Keratinocyte (primary cell): ENCODE results near the gene FCRL2. TPM values are rescaled to one million over a fixed set of nuclear protein-coding genes. Genes with fewer than 3 reads are reported as not detected.

ENCODE experiments used
- DNase-seq: peaks from one replicate; pipeline ENCODE4 v3.0.0-alpha.2; 2011; ENCODE audit warnings: low read depth, missing footprints, low spot score
- FAIRE-seq: peaks from 2 replicates; lab custom pipeline; 2011; peaks lifted over from hg19 to GRCh38; lab: Jason Lieb, UNC
- H2AFZ ChIP-seq: 2 replicates; pipeline ENCODE4 v1.6.0; 2012; ENCODE audit warnings: low read length, control low read depth, inconsistent platforms; ENCODE audit not compliant: control insufficient read depth
- H3K27ac ChIP-seq: 2 replicates; pipeline ENCODE4 v1.5.1; 2011; ENCODE audit warnings: low read length; ENCODE audit not compliant: control insufficient read depth, insufficient read depth
- H3K27me3 ChIP-seq: 3 replicates; pipeline ENCODE4 v1.6.0; 2011; ENCODE audit warnings: low read length; ENCODE audit not compliant: control insufficient read depth, insufficient read depth; ENCODE audit errors: extremely low read depth
- H3K36me3 ChIP-seq, 2 experiments: 2 replicates in 1 of 2; 3 replicates in 1 of 2; pipeline ENCODE4 v1.5.1; 2011; ENCODE audit warnings: low read length in 2 of 2, mild to moderate bottlenecking in 1 of 2; ENCODE audit not compliant: control insufficient read depth in 2 of 2, insufficient read depth in 2 of 2; ENCODE audit errors: extremely low read depth in 1 of 2
- H3K4me1 ChIP-seq: 3 replicates; pipeline ENCODE4 v1.5.1; 2011; ENCODE audit warnings: low read length; ENCODE audit not compliant: control insufficient read depth, insufficient read depth; ENCODE audit errors: extremely low read depth
- H3K4me2 ChIP-seq: 3 replicates; pipeline ENCODE4 v1.6.0; 2011; ENCODE audit warnings: low read depth, low read length; ENCODE audit not compliant: control insufficient read depth, insufficient read depth; ENCODE audit errors: extremely low read depth
- H3K4me3 ChIP-seq, 3 experiments: fragments of 200-600 bp in 1 of 3; sonication (generic) in 1 of 3; 2 replicates in 2 of 3; 3 replicates in 1 of 3; pipeline ENCODE4 v1.5.1; 2011 to 2016; ENCODE audit warnings: low read length in 3 of 3, mild to moderate bottlenecking in 3 of 3, control low read depth in 2 of 3, inconsistent platforms in 1 of 3, low read depth in 1 of 3, mixed read lengths in 1 of 3, mixed run types in 1 of 3, moderate library complexity in 1 of 3; ENCODE audit not compliant: control insufficient read depth in 2 of 3, insufficient read depth in 2 of 3; ENCODE audit errors: extremely low read depth in 1 of 3
- H3K79me2 ChIP-seq: 2 replicates; pipeline ENCODE4 v1.6.0; 2012; ENCODE audit warnings: low read length; ENCODE audit not compliant: control insufficient read depth, insufficient read depth
- H3K9ac ChIP-seq: 3 replicates; pipeline ENCODE4 v1.6.0; 2011; ENCODE audit warnings: low read length; ENCODE audit not compliant: control insufficient read depth, insufficient read depth; ENCODE audit errors: extremely low read depth
- H3K9me1 ChIP-seq: 3 replicates; pipeline ENCODE4 v1.6.0; 2011; ENCODE audit warnings: low read length; ENCODE audit not compliant: control insufficient read depth, insufficient read depth; ENCODE audit errors: extremely low read depth
- H3K9me3 ChIP-seq: 2 replicates; pipeline ENCODE4 v1.5.1; 2012; ENCODE audit warnings: low read depth, low read length; ENCODE audit not compliant: control insufficient read depth
- H4K20me1 ChIP-seq: 3 replicates; pipeline ENCODE4 v1.6.0; 2011; ENCODE audit warnings: low read length; ENCODE audit not compliant: control insufficient read depth, insufficient read depth; ENCODE audit errors: extremely low read depth
- CTCF ChIP-seq, 3 experiments: IDR thresholded peaks in 1 of 3; conservative IDR thresholded peaks in 1 of 3; optimal IDR thresholded peaks in 1 of 3; 2 replicates in 2 of 3; 3 replicates in 1 of 3; pipeline versions ENCODE3 to v1.5.1; 2011; ENCODE audit warnings: low read length in 3 of 3, mild to moderate bottlenecking in 3 of 3, moderate library complexity in 2 of 3, control low read depth in 1 of 3, inconsistent platforms in 1 of 3; ENCODE audit not compliant: insufficient read depth in 2 of 3; ENCODE audit errors: extremely low read depth in 1 of 3
- EZH2 ChIP-seq: IDR thresholded peaks from one replicate; pipeline ENCODE4 v1.6.1; 2012; ENCODE audit warnings: inconsistent platforms, mild to moderate bottlenecking, low read length, moderate library complexity
- dilution Hi-C: fragments of 300-500 bp; cut with MboI; formaldehyde crosslinking; loops from one replicate; pipeline ENCODE4 v1.7.0; 2020; ENCODE audit warnings: low sequenced_read_pairs; ENCODE audit not compliant: extremely low pct_ligation_motif_present
- polyA minus RNA-seq, 3 experiments: library from RNA; depleted of rRNA, polyadenylated mRNA; stranded (reverse); fragments of >200 nt; gene quantifications; 1 replicate in 1 of 3; 2 replicates in 1 of 3; 3 replicates in 1 of 3; pipeline ENCODE4 v1.2.3, GENCODE V29; 2011
- polyA plus RNA-seq, 5 experiments: library from polyadenylated mRNA; depleted of rRNA in 3 of 5; stranded (reverse) in 3 of 5; stranded (forward) in 1 of 5; unstranded in 1 of 5; fragments of >200 nt; gene quantifications; 1 replicate in 1 of 5; 2 replicates in 3 of 5; 3 replicates in 1 of 5; pipeline versions ENCODE4 v1.2.1 to v1.2.3, GENCODE V29; 2011 to 2012; ENCODE audit warnings: missing spikeins in 2 of 5, low read depth in 1 of 5, low replicate concordance in 1 of 5

Gene FCRL2
- polyA plus RNA-seq (not detected in 3 replicates), polyA minus RNA-seq (not detected in 3 replicates)
- polyA plus RNA-seq (2011; ENCODE audit: low read depth) = not detected
- not detected in 2 replicates for polyA plus RNA-seq (2011; cell fraction: cytosol; rRNA removed)
- not detected in 2 replicates for polyA plus RNA-seq (2011; cell fraction: nucleus; rRNA removed)
- polyA plus RNA-seq (2012; ENCODE audit: low replicate concordance) = not detected in 2 replicates
- polyA minus RNA-seq (2011; cell fraction: cytosol; rRNA and poly(A)+ RNA removed) = not detected
- polyA minus RNA-seq (2011; cell fraction: nucleus; rRNA and poly(A)+ RNA removed) = not detected in 2 replicates

GRCh38 chr1:157776971-157777391 is at the start of gene FCRL2:
TSS of gene FCRL2 (minus strand) at chr1:157777132. CDS start at chr1:157777073, 59 bp downstream.
- H3K4me1 ChIP-seq = no peaks in the 10 kb centered on the region
- FAIRE-seq (no peak), DNase-seq (no peak)
- no peaks in the 10 kb centered on the region for H3K9me3 ChIP-seq
- no peak within 1 kb of the TSS for H3K4me2 ChIP-seq
- no peaks in the 10 kb centered on the region for H3K79me2 ChIP-seq
- TF ChIP-seq EZH2 (no peak), CTCF (optimal IDR thresholded peaks at IDR 0.05 in 1 of 3, IDR thresholded peaks at IDR 0.05 in 1 of 3, conservative IDR thresholded peaks at IDR 0.05 in 1 of 3; ENCODE audit: extremely low read depth in 1 of 3, insufficient read depth in 2 of 3, low read length in 3 of 3) (no peak)
- H3K4me3 ChIP-seq = no peak within 1 kb of the TSS
- dilution Hi-C loops = no loop called here
- no peak within 1 kb of the TSS for H3K27ac ChIP-seq
- H3K36me3 ChIP-seq = no peaks in the 10 kb centered on the region
- no peak within 1 kb of the TSS for H3K9ac ChIP-seq
- no peaks in the 10 kb centered on the region for H3K9me1 ChIP-seq
- H4K20me1 ChIP-seq = no peaks in the 10 kb centered on the region
- H3K27me3 ChIP-seq = no peaks in the 10 kb centered on the region
- no peak within 1 kb of the TSS for H2AFZ ChIP-seq

- H3K4me2 ChIP-seq = no peak overlapping the region
- no peaks in the 10 kb centered on the region for H3K79me2 ChIP-seq
- no peaks in the 10 kb centered on the region for H3K27me3 ChIP-seq
- dilution Hi-C loops = no loop called here
- H3K36me3 ChIP-seq = no peaks in the 10 kb centered on the region
- H4K20me1 ChIP-seq = no peaks in the 10 kb centered on the region
- no peak overlapping the region for H3K27ac ChIP-seq
- no peak overlapping the region for H2AFZ ChIP-seq
- TF ChIP-seq CTCF (optimal IDR thresholded peaks at IDR 0.05 in 1 of 3, IDR thresholded peaks at IDR 0.05 in 1 of 3, conservative IDR thresholded peaks at IDR 0.05 in 1 of 3; ENCODE audit: extremely low read depth in 1 of 3, insufficient read depth in 2 of 3, low read length in 3 of 3) (no peak), EZH2 (no peak)
- no peak overlapping the region for H3K4me3 ChIP-seq
- DNase-seq (no peak), FAIRE-seq (no peak)
- H3K9me1 ChIP-seq = no peaks in the 10 kb centered on the region
- no peak overlapping the region for H3K9ac ChIP-seq
- no peaks in the 10 kb centered on the region for H3K9me3 ChIP-seq
- no peaks in the 10 kb centered on the region for H3K4me1 ChIP-seq
These were observed 43.4 kb upstream of the FCRL2 start for GRCh38 chr1:157820299-157820698.
